ENCODE measurements around the gene STARD3NL.

STARD3NL gene

GRCh38 chr7:38185395-38186307 is 7.6 kb downstream of the STARD3NL start:
- DNase-seq (ENCODE audit: low read depth), result no peak

DNA sequence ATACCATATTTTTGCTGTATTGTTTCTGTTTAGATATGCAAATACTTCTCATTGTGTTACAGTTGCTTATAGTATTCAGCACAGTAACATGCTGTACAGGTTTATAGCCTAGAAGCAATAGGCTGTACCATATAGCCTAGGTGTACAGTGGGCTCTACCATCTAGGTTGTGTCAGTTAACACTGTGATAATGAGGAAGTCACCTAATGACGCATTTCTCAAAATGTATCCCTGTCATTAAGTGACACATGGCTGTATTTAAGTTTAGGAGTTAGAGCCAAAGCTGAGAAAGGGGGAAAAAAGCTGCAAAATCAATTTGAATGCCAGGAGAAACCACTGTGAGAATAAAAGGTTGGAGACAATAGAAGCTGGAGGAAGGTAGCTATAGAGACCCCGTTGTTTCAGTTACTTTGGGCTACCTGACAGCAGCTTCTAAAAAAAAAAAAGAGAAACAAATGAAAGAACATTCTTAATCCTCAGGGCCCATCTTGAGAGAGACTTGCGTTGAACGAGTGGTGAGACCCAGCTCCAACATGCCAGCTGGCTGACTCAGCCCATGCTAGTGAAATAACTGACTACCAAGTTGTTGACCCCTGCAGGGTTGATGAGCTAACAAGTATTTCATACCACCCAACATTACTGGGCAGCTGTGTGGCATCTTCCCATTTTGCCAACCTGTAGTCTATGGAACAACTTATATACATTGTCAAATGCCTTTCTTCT is 8.7 kb downstream of the STARD3NL start:
- DNase-seq (ENCODE audit: low read depth), result no peak

- no peak for DNase-seq (ENCODE audit: low read depth)
Observed at GRCh38 chr7:38187794-38188440, 9.9 kb downstream of the STARD3NL start.

DNA sequence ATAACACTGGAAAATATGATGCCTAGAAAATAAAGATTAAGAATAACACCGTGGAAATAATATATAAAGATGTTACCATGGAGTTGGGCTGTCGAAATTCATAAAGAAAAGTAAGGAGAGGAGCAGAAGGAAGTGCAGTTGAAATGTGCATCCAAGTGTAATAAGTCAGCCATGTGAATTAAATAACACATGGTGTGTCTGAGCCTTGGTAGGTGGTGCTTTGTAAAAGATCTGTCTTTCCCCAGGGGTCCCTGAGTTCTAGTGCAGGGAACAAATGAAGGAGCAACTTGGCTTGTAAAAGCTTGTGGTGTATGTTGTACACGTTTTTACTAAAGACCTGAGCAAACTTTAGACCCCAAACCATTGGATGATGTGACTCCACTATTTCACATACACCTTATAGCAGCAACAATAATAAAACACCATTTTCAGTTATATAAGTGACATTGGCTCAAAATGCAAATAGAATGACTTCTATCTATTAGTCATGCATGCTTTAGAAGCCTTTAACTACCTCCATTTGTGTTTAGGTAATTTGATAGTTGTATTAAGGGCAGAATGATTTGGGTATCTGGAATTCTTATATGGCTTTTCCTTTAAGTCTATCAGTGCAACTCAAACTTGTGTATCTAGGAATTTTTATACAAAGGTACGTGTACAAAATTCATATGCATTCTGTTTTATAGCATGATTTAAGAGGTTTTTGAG is 11.3 kb downstream of the STARD3NL start:
- no peak for DNase-seq (ENCODE audit: low read depth)

DNA sequence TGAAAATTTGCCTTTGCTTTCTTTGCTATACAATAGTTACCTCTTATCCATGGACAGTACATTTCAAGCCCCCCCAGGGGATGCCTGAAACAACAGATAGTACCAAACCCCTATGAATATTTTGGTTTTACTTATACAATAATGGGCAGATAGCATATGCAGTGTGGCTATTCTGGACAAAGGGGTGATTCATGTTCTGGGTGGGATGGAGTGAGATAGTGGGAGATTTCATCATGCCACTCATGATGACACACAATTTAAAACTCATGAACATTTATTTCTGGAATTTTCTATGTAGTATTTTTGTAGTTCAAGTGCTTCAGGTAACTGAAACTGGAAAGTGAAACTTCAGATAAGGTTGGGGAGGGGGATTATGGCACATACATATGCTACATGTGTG is 12.0 kb downstream of the STARD3NL start:
- DNase-seq (ENCODE audit: low read depth), result no peak

GRCh38 chr7:38191791-38192190 is 13.7 kb downstream of the STARD3NL start:
- no peak for DNase-seq (ENCODE audit: low read depth)

DNA sequence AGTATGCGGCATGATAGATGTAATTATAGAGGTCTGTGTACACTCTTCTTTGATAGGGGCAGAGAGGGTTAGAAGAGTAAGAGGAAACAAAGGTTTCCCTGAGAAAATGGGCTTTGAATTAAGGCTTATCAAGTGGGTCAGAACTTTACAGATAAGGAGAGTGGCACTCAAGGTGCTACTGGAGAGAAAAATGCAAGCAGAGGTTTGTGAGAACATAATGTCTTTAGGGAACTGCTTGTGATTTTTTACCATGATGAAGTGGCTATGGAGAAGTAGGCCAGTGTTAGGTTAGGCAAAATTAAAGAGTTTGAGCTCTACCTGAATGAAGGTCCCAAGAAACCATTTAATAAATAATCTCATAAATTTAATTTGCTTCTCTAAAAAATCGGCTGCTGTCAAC is 14.3 kb downstream of the STARD3NL start:
- DNase-seq (ENCODE audit: low read depth), result no peak

GRCh38 chr7:38195804-38196595 is 18.0 kb downstream of the STARD3NL start:
- DNase-seq (ENCODE audit: low read depth), result no peak

GRCh38 chr7:38198366-38198765 is 20.3 kb downstream of the STARD3NL start:
- no peak for DNase-seq (ENCODE audit: low read depth)

DNA sequence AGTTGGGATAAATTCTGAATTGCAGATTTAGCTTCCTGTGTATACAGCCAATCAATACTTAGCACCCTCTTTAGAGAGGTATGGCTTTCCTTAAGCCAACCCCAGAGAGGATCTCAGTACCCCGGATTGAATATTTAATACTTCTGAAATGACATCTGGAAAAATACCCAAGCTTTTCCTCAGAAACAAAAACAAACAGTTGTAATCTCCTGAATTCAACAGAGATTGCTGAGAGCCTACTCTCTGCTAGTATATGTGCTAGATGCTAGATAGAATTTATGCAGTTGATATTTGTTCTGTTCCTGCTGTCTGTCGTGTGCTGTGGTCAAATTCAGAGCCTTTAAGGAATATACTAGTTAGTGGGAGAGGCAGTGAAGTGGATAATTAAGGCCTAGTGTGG is 21.1 kb downstream of the STARD3NL start:
- DNase-seq (ENCODE audit: low read depth), result no peak

GRCh38 chr7:38199782-38200181 is 21.7 kb downstream of the STARD3NL start:
- no peak for DNase-seq (ENCODE audit: low read depth)

- DNase-seq (ENCODE audit: low read depth), result no peak
Observed at GRCh38 chr7:38206071-38206470, 28.0 kb downstream of the STARD3NL start.

GRCh38 chr7:38207843-38208242 is 29.8 kb downstream of the STARD3NL start:
- DNase-seq (ENCODE audit: low read depth), result no peak

DNA sequence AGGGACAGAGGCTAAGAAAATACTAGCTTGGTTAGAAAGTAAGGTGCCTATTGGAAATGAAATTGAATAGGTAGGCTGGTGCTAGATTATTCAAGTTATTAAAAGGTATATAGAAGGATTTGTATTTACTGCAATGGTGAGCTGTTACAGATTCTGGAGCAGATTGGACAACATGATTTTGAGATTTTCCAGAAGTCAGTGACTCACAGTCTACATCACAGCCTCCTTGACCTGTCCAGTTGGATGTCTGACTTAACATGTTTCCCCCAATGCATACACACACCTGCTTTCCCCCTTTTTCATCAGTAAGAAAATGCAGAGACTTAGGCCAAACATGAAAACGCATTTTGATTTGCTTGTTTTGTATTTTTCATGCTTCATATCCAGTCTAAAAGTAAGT is 33.4 kb downstream of the STARD3NL start:
- no peak for DNase-seq (ENCODE audit: low read depth)

DNA sequence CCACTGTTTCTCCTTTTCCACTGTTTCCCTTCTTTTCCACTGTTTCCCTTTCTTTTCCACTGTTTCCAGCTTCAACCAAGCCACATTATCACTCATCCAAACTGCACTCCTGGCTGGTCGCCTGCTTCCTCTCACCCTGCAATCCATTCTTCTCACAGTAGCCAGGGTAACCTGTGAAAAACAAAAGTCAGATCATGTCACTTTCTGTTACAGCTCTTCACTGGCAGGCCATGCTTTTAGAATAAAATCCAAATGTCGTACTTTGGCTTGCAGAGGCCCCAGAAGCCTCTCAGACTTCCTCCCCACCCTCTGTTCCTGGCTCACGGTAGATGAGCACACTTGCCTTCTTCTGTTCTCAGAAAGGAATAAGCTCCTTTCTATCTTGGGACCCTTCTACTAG is 33.9 kb downstream of the STARD3NL start:
- no peak for DNase-seq (ENCODE audit: low read depth)

DNA sequence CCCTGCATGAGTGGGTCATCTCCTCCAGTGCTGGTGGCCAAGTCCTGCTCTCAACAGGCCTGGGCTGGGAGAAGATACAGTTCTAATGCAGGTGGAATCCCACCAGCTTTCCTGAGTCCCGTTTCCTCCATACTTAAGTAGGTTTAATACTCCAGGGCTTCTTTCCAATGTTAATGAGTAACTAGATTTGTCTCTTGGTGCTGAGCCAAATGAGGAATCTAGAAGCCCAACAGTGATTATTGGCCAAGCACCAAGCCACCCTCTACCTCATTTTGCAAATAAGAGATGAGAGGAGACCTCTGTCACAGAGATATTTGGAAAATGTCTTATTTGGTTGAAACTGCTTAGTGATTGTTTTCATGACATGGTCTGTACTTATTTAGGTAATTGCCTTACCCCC is 37.1 kb downstream of the STARD3NL start:
- no peak for DNase-seq (ENCODE audit: low read depth)

DNA sequence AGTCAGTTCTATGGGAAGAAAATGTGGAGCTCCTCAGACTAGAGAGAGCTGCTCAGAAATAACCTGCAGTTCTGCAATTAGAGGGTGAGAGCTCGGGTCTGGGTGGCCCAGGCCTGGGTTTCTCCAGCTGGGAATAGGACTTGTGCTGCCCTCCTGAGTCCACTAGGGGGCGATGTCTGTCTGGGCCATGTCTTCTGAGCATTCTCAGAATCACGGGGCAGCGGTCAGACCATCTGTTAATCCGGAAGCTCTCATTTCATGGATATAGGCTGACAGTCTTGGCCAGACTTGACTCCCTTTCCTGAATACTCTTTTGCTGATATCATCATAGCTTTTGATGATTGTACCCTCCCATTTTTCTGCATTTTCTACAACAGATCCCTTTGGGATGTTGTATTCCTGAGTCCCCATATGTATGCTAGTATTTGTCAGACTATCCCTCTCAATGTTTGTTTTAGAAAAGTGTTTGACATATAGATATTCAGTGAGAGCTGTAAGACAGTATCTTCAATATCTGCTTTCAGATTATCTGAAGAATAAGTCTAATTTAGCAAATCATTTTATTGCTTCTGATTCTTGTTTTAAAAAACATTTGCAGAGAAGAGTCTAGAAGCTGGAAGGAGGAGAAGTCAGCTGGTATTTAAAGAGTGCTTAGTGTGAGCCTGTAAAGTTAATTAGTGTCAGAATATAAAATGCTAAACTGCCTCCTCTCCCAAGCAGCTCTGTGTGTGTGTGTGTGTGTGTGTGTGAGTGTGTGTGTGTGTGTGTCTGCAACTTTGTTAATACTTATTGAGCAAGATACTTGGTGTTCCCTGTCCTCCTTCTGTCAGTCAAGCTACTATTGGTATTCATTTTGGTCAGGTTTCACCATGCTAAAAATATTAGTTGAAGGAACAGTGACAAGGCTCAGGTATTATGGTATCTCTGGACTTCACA is 38.0 kb downstream of the STARD3NL start:
- DNase-seq (ENCODE audit: low read depth), result peak; percentile 51

GRCh38 chr7:38217672-38218071 is 39.6 kb downstream of the STARD3NL start:
- no peak for DNase-seq (ENCODE audit: low read depth)

- no peak for DNase-seq (ENCODE audit: low read depth)
Observed at GRCh38 chr7:38220452-38220851, 42.4 kb downstream of the STARD3NL start.

DNA sequence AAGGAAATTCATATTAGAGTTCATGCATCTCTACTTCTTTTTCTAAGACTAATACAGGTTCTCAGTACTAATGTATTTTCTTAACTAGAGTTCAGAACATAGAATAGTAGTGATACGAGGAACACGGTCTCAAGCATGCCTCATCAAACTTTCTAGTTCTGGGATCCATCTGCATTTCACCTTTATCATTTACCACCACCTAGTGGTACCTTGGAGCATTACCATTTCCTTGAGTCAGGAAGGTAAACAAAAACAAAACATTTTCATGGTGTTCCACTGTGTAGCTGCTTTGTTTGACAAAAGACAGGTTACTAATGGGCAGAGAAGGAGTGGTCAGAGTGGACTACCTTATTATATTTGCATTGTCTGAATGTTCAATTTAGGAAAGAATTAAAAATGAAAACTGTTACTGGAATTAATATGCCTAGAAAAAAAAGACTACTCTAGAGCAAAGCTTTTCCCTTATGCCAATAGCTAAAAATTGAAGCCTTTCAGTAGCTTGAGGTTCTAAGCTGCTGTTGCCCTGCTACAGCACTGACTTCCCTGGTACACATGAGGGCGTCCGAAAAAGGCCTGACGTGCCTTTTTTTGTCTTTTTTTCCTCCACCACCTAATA is 44.5 kb downstream of the STARD3NL start:
- DNase-seq (ENCODE audit: low read depth), result no peak

Data from CMK (cell line).